ENCODE measurements around the gene METTL25B. TPM values are rescaled to one million over a fixed set of nuclear protein-coding genes. Genes with fewer than 3 reads are reported as not detected.

Gene METTL25B
- total and polyA plus RNA-seq, 9 donors = 13.9 to 24.7 (median 18.2) TPM

DNA sequence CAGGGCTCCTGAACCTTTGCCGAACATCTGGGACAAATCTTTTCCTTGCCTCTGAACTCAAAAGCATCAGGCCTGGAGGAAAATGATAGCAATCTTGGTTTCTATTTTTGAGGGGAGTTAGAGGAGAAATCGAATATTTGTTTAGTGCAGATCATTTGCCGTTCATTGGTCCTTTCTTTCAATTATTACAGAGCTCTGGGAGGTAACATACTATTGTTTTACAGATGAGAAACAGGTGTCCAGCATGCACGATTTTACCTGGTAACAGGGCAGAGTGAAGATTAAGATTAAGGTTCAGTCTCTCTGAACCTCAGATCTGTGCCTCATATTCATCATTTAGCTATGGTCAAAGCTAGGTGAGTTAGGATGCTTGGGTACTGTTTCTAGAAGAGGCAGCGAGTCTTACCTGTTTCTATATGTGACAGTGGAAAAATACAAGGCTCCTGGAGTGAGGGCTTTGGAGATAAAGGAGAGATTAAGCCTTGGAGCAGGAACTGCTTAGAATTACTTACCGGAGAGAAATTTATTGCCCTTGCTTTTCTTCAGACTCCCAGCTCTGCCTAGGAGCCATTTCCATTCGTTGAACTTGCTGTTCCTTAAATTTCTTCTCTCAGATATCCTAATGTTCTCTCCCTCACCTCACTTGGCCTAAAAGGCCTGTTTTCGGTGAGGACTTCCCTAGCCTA is 40.5 kb downstream of the METTL25B start:
- Histone ChIP-seq H3K4me3 (ENCODE audit: low read length) (peak overlapping the region; percentile 86), H3K27ac (ENCODE audit: low read length) (no peak overlapping the region), H3K36me3 (ENCODE audit: control insufficient read depth, insufficient read depth, low read length) (peaks cover 13% of the 10 kb centered on the region), H3K4me1 (ENCODE audit: control insufficient read depth, insufficient read depth, low read length) (peaks cover 28% of the 10 kb centered on the region), H3K27me3 (ENCODE audit: control insufficient read depth, insufficient read depth, low read length) (no peaks in the 10 kb centered on the region), H3K9me3 (replicated peaks; ENCODE audit: control insufficient read depth, low read depth, low read length) (no peaks in the 10 kb centered on the region)
- 18% methylated on average over 3 of the region's 8 CpGs for WGBS (ENCODE audit: insufficient coverage)
- DNase-seq = no peak

DNA sequence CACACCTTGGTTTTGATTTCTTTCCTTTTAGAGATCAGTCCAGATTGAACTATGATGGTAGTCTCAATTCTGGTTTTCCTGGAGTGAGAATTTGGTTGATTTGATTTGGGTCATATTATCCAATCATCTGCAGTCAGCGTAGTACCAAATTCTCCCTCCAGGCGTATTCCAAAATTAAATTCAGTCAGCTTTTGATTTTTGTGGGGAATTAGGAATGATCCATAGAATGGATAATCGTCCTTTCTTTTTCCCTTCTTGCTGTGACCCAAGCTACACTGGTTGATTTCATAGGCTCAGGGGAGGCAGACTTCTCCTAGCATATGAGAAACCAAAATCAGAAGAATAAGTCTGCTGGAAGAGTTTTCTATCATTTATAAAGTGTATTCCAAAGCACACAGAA is 44.0 kb downstream of the METTL25B start:
- Histone ChIP-seq H3K36me3 (ENCODE audit: control insufficient read depth, insufficient read depth, low read length) (peaks cover 13% of the 10 kb centered on the region), H3K27ac (ENCODE audit: low read length) (no peak overlapping the region), H3K4me3 (ENCODE audit: low read length) (no peak overlapping the region), H3K9me3 (replicated peaks; ENCODE audit: control insufficient read depth, low read depth, low read length) (no peaks in the 10 kb centered on the region), H3K4me1 (ENCODE audit: control insufficient read depth, insufficient read depth, low read length) (peaks cover 20% of the 10 kb centered on the region), H3K27me3 (ENCODE audit: control insufficient read depth, insufficient read depth, low read length) (no peaks in the 10 kb centered on the region)
- DNase-seq = no peak
- WGBS (ENCODE audit: insufficient coverage) = no CpG with 5 or more reads among the region's 3 CpGs

DNA sequence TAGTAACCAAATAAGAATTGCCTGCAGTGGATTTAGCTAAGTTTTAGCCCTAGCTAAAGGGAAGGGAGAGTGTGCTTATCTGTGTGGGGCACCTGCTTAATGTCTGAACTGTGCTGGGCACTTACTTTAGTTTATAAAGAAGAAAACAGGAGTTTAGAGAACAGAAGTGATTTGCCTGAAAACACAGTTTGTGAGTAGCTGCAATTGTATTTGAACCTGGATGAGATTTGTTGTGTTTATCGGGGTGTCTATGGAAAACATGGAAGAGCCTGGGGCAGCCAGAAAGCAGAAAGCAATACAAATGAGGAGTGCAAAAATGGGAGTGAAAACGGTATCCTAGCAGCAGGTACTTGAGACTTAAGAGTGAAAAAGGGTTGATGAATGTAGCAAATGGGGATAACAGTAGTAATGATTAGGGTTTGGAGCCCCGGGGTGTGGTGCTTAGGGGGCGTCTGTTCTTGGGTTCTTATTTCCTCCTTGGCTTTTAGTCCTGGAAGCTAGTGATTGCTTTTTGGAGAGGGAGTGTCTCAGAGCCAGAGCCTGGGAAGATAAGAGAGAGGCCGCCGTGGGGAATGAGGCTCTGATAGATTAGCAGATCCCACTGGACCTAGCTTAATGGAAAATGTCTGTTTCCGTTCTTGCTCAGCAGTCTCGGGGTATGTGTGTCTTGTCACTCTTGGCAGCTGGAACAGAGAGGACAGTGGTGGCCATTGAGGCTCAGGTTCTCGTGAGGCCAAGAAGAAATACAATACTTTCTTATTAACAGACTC is 44.6 kb downstream of the METTL25B start:
- Histone ChIP-seq H3K27ac (ENCODE audit: low read length) (no peak overlapping the region), H3K36me3 (ENCODE audit: control insufficient read depth, insufficient read depth, low read length) (peaks cover 13% of the 10 kb centered on the region), H3K9me3 (replicated peaks; ENCODE audit: control insufficient read depth, low read depth, low read length) (no peaks in the 10 kb centered on the region), H3K27me3 (ENCODE audit: control insufficient read depth, insufficient read depth, low read length) (no peaks in the 10 kb centered on the region), H3K4me1 (ENCODE audit: control insufficient read depth, insufficient read depth, low read length) (peaks cover 20% of the 10 kb centered on the region), H3K4me3 (ENCODE audit: low read length) (no peak overlapping the region)
- DNase-seq = peak; percentile 49
- 36% methylated on average over 6 of the region's 9 CpGs for WGBS (ENCODE audit: insufficient coverage)

DNA sequence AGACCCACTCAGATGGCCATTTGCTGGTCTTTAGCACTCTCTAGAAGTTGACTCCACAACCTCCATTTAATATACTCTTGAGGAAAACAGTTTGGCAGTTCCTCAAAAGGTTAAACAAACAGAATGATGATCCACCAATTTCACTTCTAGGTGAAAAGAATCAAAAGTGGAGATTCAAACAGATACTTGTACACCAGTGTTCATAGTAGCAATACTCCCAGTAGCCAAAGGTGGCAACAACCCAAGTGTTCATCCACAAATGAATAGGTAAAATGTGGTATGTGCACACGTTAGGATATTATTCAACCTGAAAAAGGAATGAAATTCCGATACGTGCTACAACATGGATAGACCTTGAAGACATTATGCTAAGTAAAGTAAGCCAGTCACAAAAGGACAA is 45.3 kb downstream of the METTL25B start:
- Histone ChIP-seq H3K9me3 (replicated peaks; ENCODE audit: control insufficient read depth, low read depth, low read length) (no peaks in the 10 kb centered on the region), H3K36me3 (ENCODE audit: control insufficient read depth, insufficient read depth, low read length) (peaks cover 13% of the 10 kb centered on the region), H3K27ac (ENCODE audit: low read length) (no peak overlapping the region), H3K4me3 (ENCODE audit: low read length) (no peak overlapping the region), H3K27me3 (ENCODE audit: control insufficient read depth, insufficient read depth, low read length) (no peaks in the 10 kb centered on the region), H3K4me1 (ENCODE audit: control insufficient read depth, insufficient read depth, low read length) (peaks cover 15% of the 10 kb centered on the region)
- no CpG with 5 or more reads among the region's 3 CpGs for WGBS (ENCODE audit: insufficient coverage)
- DNase-seq = no peak

DNA sequence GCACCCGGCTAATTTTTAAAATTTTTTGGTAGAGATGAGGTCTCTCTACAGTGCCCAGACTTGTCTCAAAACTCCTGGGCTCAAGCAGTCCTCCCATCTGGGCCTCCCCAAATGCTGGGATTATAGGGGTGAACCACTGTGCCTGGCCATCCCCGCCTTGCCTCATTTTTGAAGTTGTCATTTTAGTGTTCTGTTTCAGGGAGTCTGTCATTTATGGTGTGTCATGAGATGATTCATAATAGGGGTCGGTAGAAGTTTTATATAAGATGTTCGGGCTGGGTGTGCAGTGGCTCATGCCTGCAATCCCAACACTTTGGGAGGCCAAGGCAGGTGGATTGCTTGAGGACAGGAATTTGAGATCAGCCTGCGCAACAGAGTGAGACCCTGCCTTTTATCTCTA is 47.5 kb downstream of the METTL25B start:
- Histone ChIP-seq H3K9me3 (replicated peaks; ENCODE audit: control insufficient read depth, low read depth, low read length) (no peaks in the 10 kb centered on the region), H3K27ac (ENCODE audit: low read length) (no peak overlapping the region), H3K4me1 (ENCODE audit: control insufficient read depth, insufficient read depth, low read length) (peaks cover 9% of the 10 kb centered on the region), H3K27me3 (ENCODE audit: control insufficient read depth, insufficient read depth, low read length) (no peaks in the 10 kb centered on the region), H3K4me3 (ENCODE audit: low read length) (no peak overlapping the region), H3K36me3 (ENCODE audit: control insufficient read depth, insufficient read depth, low read length) (peaks cover 9% of the 10 kb centered on the region)
- DNase-seq = no peak
- WGBS (ENCODE audit: insufficient coverage) = 88% methylated on average over 3 of the region's 5 CpGs

DNA sequence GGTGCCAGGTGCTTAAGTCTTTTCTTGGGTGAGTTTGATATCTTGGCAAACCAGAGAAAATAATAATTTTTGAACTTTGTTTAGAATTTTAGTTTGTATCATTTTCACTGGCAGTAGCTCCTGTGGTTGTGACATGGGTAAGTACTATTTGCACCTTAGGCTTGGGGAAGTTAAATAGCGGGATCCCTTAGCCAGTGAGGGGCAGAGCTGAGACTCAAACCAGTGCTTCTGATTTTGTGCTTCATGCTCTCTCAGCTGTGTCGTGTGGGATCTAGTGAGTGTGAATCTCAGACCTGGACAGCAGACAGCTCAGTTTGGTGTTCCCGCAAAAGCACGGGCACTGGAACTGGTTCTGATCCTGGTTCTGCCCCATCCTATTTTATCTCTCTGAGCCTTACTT is 48.7 kb downstream of the METTL25B start:
- H3K27ac ChIP-seq (ENCODE audit: low read length) = no peak overlapping the region
- WGBS (ENCODE audit: insufficient coverage) = 100% methylated on average over 1 of the region's 4 CpGs
- H3K4me1 ChIP-seq (ENCODE audit: control insufficient read depth, insufficient read depth, low read length) = peaks cover 5% of the 10 kb centered on the region

DNA sequence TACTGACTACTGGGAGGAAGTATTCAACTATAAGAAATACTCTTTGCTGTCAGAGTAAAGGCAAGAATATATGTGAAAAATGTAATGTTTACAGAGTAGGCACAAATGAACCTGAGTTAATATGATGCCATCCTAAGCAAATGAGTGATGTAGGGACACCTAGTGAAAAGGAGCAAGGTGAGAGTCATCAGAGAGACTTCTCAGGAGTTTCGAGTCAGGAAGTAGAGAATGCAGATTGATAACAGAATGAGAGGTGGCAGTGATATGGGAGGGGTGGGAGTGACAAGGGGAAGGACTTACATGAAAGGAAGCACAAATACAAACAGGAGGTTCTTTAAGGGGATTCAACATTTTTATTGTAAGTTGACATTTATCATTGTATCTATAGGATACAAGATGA is 49.3 kb downstream of the METTL25B start:
- H3K4me1 ChIP-seq (ENCODE audit: control insufficient read depth, insufficient read depth, low read length) = peaks cover 4% of the 10 kb centered on the region

More for the DNA sequence above, 48.7 kb downstream of the METTL25B start:
- no peak overlapping the region for H3K4me3 ChIP-seq (ENCODE audit: low read length)
- no peak for DNase-seq
- H3K27me3 ChIP-seq (ENCODE audit: control insufficient read depth, insufficient read depth, low read length) = no peaks in the 10 kb centered on the region
- H3K36me3 ChIP-seq (ENCODE audit: control insufficient read depth, insufficient read depth, low read length) = peaks cover 10% of the 10 kb centered on the region
- H3K9me3 ChIP-seq (replicated peaks; ENCODE audit: control insufficient read depth, low read depth, low read length) = no peaks in the 10 kb centered on the region

DNA sequence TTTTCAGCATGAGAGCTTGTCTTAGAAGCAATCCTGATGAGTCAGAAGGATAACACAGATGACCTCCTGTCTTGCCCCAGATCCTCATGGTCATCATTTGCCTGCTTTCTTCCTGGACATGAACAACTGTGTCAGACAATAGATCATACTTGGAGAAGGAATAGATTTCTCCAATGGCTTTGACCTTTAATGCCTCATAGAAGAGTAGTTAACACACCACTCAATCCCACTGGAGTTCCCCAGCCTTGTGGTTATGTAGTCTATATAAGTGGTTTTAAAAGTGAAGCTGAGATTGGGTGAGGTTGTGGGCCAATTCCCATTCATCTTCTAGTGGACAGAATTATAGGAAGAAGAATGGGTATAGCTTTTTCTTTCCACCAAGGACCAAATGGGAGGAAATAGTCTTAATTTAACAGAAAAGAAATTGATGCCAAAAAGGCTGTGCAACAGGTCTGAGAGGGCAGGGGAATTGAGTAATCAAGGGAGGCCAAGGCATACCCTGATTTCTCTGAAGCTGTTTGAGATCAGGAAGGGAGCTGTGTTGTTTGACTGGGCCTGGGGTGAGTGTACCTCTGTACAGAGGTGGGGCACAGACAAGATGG is 53.4 kb downstream of the METTL25B start:
- Histone ChIP-seq H3K9me3 (replicated peaks; ENCODE audit: control insufficient read depth, low read depth, low read length) (no peaks in the 10 kb centered on the region), H3K4me1 (ENCODE audit: control insufficient read depth, insufficient read depth, low read length) (no peaks in the 10 kb centered on the region), H3K4me3 (ENCODE audit: low read length) (no peak overlapping the region), H3K27me3 (ENCODE audit: control insufficient read depth, insufficient read depth, low read length) (no peaks in the 10 kb centered on the region), H3K27ac (ENCODE audit: low read length) (no peak overlapping the region), H3K36me3 (ENCODE audit: control insufficient read depth, insufficient read depth, low read length) (peaks cover 40% of the 10 kb centered on the region)
- no peak for DNase-seq

More for the DNA sequence above, 49.3 kb downstream of the METTL25B start:
- H3K27me3 ChIP-seq (ENCODE audit: control insufficient read depth, insufficient read depth, low read length) = no peaks in the 10 kb centered on the region
- H3K27ac ChIP-seq (ENCODE audit: low read length) = no peak overlapping the region
- WGBS (ENCODE audit: insufficient coverage) = 73% methylated on average over 1 of the region's 1 CpG
- no peaks in the 10 kb centered on the region for H3K9me3 ChIP-seq (replicated peaks; ENCODE audit: control insufficient read depth, low read depth, low read length)
- no peak for DNase-seq
- peaks cover 14% of the 10 kb centered on the region for H3K36me3 ChIP-seq (ENCODE audit: control insufficient read depth, insufficient read depth, low read length)
- H3K4me3 ChIP-seq (ENCODE audit: low read length) = no peak overlapping the region

DNA sequence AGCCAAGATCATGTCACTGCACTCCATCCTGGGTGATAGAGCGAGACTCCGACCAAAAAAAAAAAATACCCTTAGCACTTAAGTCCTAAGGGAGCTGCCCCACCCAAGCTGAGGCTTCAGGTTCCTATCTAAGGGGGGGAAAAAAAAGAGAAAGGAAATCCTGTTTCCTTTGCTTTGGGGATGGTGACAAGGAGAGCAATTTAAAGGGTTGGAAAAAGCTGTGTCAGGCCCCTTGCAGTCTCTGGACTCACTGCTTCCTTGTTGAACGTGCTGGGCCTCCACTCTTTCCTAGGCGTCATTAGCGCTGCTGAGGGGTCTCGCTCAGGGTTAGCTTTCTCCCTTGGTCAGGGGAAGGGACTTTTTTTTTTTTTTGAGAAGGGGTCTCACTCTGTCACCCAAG is 57.2 kb downstream of the METTL25B start:
- 96% methylated on average over 4 of the region's 6 CpGs for WGBS (ENCODE audit: insufficient coverage)
- Histone ChIP-seq H3K27ac (ENCODE audit: low read length) (no peak overlapping the region), H3K27me3 (ENCODE audit: control insufficient read depth, insufficient read depth, low read length) (no peaks in the 10 kb centered on the region), H3K4me3 (ENCODE audit: low read length) (no peak overlapping the region), H3K36me3 (ENCODE audit: control insufficient read depth, insufficient read depth, low read length) (peaks cover 64% of the 10 kb centered on the region), H3K4me1 (ENCODE audit: control insufficient read depth, insufficient read depth, low read length) (no peaks in the 10 kb centered on the region), H3K9me3 (replicated peaks; ENCODE audit: control insufficient read depth, low read depth, low read length) (no peaks in the 10 kb centered on the region)
- no peak for DNase-seq
